H54 (cell line): ENCODE measurements around the gene FCER1G.

Source experiments
- DNase-seq: peaks from one replicate; pipeline ENCODE4 v3.0.0; 2011; ENCODE audit warnings: low spot score, mixed read lengths; ENCODE audit not compliant: insufficient read length
- FAIRE-seq: peaks from 3 replicates; lab custom pipeline; 2011; peaks lifted over from hg19 to GRCh38; lab: Jason Lieb, UNC
- POLR2A ChIP-seq: IDR thresholded peaks from 2 replicates; pipeline ENCODE4 v1.6.1; 2011; ENCODE audit warnings: low read depth, mild to moderate bottlenecking, low read length

The FCER1G gene

DNA sequence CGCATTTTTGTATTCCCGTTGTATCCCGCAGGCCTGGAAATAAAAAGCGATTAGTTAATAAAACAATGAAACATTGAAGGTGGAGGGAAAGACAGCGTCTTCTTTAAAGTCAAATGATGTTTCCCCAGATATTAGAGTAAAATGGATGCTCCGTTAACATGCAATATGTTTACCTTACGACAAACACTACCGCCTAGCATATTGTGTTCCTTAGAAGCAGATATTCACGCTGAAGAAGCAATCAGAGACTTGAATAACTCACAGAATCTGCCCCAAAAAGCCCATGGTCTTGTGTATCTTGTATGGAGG lies 37.2 kb upstream of the FCER1G start:
- no peak for DNase-seq
- no peak for TF ChIP-seq POLR2A
- no peak for FAIRE-seq

DNA sequence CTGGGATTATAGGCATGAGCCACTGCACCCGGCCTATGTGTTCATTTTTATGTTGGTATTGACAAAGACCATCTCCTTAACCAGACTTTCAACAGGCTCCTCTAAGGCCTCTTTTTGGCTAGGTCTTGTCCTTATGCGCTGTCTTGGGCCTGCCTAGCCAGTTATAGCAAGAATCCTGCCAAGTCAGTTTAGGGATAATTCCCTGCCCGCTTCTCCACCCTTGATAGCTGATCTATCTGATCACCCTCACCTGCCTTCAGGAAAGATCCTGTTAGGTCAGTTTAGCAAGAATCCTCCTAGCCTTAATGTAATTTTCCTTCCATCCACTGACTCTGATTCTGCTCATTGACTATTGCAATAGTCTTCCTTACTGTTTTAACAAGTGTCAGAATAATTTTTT lies 35.4 kb upstream of the FCER1G start:
- FAIRE-seq (no peak), DNase-seq (no peak)
- TF ChIP-seq POLR2A: no peak

DNA sequence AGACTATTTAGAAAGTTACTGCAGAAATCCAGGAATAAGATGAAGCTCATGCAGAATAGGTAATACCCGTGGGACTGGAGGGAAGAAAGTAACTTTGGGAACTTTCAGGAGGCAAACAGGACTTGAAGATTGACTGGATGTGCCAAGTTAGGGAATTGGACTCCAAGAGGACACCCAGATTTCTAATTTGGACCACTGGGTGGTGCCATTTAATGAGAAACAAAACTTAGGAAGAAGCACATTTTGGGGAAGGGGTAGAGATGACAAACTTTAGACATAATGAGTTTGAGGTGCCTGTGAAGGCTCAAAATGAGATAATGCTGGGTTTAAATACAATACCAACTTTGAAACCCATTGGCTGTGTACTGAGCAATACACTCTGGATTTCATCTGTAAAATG lies 34.5 kb upstream of the FCER1G start:
- FAIRE-seq: no peak
- TF ChIP-seq POLR2A: no peak
- DNase-seq: no peak

GRCh38 chr1:161182214-161182613 lies 32.9 kb upstream of the FCER1G start:
- FAIRE-seq (no peak), DNase-seq (peak; percentile 44)
- TF ChIP-seq POLR2A: no peak

- TF ChIP-seq POLR2A: no peak
- peak; percentile 38 for DNase-seq
- FAIRE-seq: no peak
These were observed 29.8 kb upstream of the FCER1G start for GRCh38 chr1:161185282-161185682.

- DNase-seq: no peak
- TF ChIP-seq POLR2A: no peak
- no peak for FAIRE-seq
These were observed 29.3 kb upstream of the FCER1G start for GRCh38 chr1:161185732-161186311.

DNA sequence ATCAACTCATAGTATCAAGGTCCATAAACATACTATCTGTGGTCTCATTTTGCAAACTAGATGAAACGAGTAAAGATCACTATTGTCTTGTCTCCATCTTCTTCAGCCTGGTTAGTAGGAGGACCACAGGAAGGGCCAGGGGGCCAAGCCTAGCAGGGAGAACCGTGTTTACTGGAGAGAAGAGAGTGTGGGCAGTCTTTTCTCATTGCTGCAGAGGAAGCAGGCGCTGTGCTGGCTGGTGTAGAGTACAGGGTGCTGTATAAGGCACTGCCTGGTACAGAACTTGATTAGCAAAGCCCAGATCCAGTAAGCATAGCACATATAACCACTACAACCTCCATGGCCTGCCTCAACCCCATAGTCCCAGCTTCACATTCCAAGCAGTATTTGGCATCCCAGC lies 27.8 kb upstream of the FCER1G start:
- no peak for DNase-seq
- no peak for FAIRE-seq
- no peak for TF ChIP-seq POLR2A

DNA sequence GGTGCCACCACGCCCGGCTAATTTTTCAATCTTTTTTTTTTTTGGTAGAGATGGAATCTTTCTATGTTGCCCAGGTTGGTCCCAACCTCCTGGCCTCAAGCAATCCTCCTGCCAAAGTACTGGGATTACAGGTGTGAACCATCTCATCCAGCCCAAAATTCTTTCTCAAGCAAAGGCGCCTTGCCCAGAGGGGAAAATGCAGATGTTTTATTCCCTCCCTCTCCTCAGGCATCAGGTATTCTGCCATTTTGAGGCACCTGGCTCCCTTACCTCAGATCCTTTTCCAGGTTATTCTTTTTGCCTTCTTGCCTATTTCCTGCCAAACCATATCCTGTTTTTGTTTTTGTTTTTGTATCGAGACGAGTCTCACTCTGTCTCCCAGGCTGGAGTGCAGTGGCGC lies 26.7 kb upstream of the FCER1G start:
- DNase-seq: no peak
- FAIRE-seq: no peak
- TF ChIP-seq POLR2A: no peak

DNA sequence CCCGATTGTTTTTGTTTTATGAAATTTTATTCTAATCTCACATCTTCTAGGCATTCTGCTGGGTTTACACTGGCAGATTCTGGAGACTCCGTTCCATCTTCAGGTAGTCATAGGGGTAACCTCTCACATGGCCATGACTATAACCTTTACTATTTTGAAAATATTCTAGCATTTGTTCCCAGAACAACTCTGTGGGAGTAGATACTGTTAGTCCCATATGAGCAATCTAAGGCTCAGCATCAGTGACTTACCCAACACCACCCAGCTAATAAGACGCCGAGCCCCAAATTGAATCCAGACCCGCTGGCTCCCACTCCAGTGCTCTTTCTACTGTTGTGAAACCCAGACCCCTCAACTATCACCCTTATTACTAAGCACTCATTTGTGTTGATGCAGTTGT lies 26.1 kb upstream of the FCER1G start:
- FAIRE-seq (no peak), DNase-seq (no peak)
- no peak for TF ChIP-seq POLR2A

GRCh38 chr1:161190962-161191521 lies 24.1 kb upstream of the FCER1G start:
- no peak for TF ChIP-seq POLR2A
- DNase-seq: no peak
- no peak for FAIRE-seq

GRCh38 chr1:161191971-161192370 lies 23.1 kb upstream of the FCER1G start:
- TF ChIP-seq POLR2A: no peak
- DNase-seq (no peak), FAIRE-seq (no peak)

GRCh38 chr1:161192476-161193465 lies 22.3 kb upstream of the FCER1G start:
- DNase-seq (peak; percentile 62), FAIRE-seq (no peak)
- TF ChIP-seq POLR2A: no peak

DNA sequence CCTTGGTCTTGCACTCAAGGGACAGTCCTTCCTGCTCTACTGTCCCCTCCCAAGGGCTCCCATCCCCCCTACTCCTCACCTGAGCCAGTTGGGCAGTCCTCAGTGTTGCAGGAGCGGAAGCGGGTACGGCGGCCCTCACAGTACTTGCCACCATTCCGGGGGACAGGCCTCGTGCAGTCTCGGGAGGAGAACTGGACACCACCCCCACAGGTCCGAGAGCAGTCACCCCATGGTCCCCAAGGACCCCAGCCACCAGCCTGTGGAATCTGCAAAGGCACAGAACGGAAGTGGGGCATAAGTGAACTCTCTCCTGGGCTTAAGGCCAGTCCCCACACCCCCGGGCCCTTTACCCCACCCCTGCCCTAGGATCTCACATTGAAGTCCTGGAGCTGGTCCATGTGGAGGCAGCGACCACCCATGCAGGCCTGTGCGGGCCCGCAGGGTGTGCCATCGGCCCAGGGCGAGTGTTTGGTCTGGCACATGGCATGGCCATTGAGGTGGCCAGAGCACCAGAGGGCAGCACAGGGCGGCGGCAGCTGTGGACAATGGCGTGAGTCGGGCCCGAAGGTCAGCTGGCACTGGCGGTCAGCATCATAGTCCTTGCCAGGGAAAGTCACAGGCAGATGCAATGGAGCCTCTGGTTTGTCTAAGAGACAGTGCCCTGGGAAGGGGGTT lies 21.4 kb upstream of the FCER1G start:
- FAIRE-seq (no peak), DNase-seq (no peak)
- no peak for TF ChIP-seq POLR2A

DNA sequence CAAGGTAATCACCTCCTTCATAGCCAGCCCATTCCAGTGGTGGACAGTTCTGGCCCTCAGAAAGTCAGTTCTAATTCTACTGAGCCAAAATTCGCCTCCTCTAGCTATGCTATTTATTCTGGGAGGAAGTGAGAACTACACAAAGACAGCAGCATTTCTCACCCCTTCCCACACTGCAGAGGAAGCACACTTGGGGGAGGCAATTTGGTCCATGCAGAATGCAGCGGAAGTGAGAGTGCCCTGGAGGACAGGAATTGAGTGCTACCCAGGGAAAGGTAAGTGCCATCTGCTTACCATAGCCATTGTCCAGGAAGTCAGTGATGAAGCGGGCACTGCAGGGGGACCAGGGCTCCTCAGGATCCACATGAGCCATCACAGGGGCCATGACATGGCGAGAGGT lies 19.9 kb upstream of the FCER1G start:
- no peak for TF ChIP-seq POLR2A
- FAIRE-seq: no peak
- DNase-seq: no peak
